NCI-H2081 (cell line): ENCODE measurements around the gene CFAP141.
"Not testable (repeated sequence)": the region's sequence is repeated elsewhere in the genome, so short reads cannot be mapped to it uniquely, and the experiment has no call there.

Experiments
- DNase-seq, 2 experiments: peaks; one replicate each; lab custom pipeline; 2025; lab: John Stamatoyannopoulos, UW

The CFAP141 gene

DNA sequence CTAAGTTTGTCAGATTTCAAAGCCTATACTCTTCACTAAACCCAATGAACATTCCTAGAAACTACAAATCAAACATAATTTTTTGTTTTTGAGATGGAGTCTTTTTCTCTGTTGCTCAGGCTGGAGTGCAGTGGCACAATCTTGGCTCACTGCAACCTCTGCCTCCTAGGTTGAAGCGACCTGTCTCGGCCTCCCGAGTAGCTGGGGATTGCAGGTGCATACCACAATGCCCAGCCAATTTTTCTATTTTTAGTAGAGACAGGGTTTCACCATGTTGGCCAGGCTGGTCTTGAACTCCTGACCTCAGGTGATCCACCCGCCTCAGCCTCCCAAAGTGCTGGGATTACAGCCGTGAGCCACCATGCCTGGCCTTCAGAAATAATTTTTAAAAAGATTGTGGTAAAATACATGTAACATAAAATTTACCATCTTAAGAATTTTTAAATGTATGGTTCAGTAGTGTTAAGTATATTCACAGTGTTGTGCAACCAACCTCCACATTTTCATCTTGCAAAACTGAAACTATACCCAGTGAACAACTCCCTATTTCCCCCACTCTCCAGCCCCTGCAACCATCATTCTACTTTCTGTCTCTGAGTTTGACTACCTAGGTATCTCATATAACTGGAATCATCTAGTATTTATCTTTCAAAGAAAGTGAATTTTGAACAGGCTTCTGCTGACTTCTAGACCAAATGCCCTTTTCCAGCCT, 2.7 kb upstream of the CFAP141 start:
- no peak for DNase-seq

DNA sequence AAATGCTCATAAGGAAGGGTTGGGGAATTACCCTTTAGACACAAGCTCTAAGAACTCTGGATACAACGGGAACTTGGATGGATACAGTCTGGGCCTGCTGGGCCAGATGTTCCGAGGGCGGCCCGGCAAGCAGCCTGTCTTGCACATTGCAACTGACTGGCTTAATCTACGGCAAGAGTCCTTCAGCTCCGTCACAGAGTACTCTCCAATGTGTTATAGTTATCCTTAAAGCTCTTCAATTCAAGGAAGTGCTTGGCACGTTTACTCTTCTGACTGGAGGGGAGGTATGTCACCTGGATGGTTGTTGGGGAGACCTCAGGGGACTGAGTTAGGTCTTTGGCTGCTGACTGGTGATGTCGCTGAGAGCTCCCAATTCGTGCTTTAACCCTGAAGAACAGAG, 1.1 kb upstream of the CFAP141 start:
- DNase-seq = no peak

GRCh38 chr1:154205778-154206177, 355 bp downstream of the CFAP141 start:
- DNase-seq = not testable (repeated sequence)

DNA sequence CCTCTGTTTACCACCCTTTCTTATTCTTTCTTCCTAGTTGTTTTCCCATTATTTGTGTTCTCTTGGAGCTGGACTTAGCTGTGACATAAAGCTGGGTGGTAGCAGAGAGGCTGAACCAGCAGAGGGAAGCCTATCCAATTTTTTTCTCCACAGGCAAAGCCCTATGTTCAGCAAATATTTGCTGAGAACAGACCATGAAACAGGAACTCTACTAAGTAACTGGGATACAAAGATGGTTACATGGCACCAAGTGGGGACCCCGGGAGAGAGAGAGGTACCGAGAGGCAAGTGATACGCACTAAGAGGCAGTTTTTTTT, 6.6 kb downstream of the CFAP141 start:
- no peak for DNase-seq

DNA sequence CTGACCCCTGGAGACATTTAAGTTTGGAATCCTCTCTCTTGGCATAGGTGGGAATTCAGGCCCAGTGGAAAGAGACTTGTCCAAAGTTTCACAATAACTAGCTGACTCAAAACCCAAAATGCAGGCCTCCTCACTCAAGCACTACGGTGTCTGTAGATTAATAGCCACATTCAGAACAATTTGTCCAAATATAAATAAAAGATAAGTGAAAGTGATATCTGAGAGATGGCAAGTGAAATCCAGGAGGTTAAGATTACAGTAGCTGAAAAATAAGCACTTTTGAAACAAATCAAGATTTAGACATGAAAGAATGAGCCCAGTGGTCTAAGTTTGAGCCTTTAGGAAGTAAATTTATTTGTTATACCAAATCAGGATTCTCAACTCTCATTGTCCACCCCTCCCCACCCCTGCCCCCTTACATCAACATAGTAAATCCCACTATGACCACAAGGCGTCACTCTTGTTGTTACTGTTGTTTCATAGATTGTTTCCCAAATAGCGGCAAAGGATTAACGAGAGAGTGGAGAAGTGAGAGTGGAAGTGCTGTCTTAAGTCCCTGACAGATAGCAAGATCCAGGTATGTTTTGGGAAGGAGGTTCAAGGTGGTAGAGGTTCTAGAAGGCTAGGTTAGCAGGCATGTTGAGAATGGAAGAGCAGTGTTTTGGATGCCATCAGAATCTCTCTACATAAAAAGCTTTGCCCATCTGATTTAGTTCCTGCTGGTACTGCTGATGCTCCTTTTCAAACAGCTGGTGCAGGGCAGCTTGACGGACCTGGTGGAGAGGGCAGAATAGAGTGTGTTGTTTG, 7.2 kb downstream of the CFAP141 start:
- peak; percentile 39 to 75 for DNase-seq

- DNase-seq = no peak
Measured at GRCh38 chr1:154193821-154194220, 12.3 kb downstream of the CFAP141 start.

- no peak for DNase-seq
Measured at GRCh38 chr1:154192476-154192875, 13.7 kb downstream of the CFAP141 start.

- no peak for DNase-seq
Measured at GRCh38 chr1:154191990-154192461, 14.1 kb downstream of the CFAP141 start, which contains the start of gene TPM3. Gene TPM3 (minus strand): TSS chr1:154192100. CDS start chr1:154192018, 82 bp downstream.

DNA sequence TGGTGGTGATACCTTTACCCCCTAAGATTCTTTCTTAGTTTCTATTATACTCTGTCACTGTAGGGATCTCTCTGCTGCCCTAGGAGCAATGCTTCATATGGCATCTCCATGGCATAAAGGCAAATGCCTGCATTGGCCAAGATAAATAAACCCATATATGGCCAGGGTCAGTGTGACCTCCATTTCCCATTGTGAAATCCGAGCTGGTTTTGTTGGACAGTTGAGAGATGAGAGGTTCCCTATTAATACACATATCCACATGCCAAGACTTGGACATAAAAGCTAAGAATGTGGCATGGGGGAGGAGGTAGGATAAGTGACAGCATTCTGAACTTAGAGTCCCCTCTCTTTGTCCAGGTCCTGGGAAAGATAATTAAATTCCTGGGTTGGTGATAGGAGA, 15.6 kb downstream of the CFAP141 start:
- no peak for DNase-seq

DNA sequence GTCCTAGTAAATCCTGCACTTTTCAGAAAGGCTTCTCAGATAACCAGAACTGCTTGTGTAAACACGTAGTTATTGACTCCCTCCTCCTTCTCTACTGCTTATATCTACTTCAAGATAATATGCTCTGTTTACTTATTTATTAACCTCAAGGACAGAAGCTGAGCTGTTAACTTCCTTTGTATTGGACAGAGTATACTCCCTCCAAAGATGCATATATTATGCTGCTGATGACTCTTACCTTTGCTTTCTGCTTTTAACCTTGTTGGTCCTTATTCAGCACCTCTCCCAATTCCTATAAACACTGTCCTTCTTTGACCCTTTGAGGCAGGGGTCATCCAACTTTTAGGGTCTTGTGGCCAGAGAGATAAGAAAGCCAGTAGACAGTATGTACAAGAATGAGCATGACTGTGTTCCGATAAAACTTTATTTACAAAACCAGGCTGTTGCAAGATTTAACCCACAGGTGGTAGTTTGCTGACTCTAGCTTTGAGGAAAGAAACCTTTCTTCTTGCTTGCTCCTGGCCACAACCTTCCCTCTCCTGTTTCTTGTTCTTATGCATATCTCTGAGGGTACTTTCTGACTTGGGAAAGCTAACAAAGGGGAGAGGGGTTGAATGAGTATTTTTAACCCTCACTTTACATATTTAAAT, 19.2 kb downstream of the CFAP141 start:
- DNase-seq = no peak

DNA sequence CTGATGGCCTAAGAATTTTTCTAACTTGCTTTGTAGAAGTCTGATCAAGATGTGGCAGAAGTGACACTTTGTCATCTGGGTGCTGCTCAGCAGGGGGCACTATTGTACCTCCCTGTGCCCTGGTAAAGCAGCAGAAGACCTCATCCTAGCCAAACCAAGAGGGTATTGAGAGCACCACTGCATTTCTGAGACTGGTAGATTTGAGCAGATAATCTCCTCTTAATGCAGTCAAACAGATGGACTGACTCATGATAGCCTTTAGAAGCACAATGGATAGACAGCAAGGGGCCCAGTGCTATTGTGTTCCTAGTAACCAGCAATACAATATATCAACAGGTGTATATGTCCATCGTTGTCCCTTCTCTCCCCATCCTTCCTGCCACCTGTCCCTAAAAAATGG, 20.0 kb downstream of the CFAP141 start:
- DNase-seq = peak; percentile 46 to 60

DNA sequence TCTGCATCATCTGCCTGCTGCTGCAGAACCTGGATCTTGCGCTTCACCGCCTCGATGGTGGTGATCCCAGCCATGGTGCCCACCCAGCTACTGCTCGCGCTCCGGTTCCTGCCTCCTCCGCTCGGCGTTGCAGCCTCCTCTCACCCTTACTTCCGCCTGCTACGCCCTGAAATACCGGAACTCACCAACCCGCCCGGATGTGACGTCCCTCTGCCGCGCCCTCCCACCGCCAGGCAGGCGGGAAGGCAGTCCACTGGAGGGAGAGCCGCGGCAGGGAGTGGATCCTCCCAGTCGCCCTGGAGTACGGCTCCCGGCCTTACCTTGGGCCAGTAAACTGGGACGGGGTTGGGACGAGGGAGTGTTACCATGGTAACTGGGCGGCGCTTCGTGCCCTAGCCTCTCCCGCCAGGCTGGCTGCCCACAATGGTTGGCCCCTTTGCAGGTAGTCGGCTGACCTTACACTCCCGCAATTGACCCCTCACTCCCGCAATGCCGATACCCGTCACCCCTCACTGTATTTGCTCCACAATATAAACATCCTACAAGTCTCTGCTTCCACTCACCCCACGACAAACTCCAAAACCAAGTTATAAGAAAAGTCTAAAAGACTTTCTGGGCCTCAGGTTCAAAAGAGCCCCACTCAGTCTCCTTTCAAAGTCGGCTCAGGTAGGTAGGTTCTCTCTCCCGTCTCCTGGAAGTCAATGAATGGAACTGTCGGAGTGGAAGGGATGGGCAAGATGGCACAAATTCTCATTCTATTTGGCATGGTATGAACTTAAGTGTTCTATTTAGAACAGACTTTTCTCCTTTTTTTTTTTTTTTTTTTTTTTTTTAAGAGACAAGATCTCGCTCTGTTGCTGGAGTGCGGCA, 22.9 kb downstream of the CFAP141 start:
- DNase-seq = peak; percentile 99 to 100

DNA sequence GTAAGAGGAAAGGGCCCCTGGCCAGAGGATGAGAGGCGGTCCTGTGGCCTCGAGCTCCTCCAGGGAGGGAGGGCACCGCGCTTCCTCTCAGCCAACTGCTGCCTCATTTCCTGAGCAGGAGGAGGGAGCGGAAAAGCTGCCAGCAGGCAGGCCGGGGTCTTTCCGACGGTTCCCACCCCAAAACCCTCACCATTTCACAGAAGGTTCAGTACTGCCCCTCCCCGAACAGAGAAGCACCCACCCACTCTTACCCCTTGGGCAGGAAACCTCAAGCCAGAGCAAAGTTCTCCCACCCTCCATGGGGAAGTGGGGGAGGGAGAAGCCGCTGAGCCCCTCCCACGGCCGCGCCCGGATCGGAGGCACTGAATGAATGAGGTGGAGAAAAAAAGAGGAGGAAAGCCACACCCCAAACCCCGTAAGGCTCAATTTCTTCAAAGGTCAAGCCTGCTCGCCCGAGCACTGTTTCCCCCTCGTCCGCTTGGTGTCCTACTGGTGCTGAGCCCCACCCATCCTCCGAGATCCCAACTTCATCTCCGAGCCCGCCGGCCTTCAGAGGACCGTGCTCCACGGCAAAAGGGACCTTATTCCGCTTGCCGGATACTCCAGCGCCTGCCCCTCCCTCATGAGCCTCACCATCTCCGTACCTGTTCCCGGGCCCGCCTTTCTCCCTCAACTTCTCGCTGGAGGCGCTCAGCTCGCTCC, 23.6 kb downstream of the CFAP141 start:
- DNase-seq = peak; percentile 51 to 73

DNA sequence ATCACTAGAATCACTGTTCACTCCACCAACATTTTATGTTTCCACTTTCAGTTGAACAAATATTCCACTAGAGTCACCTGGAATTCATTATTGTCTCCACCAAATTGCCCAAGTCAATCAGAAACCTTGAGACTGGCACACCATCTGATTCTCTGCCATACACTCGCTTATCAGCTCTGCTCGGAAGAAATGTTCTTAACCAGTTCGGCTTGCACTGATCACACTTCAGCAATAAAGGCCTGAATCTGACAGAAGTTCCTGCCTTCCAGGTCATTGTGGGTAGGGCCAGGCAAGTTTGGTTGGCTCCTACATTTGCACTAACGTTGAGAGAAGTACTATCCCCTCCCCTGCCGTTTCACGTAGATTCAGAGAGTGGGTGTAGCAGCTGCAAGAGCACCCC, 24.2 kb downstream of the CFAP141 start:
- DNase-seq = no peak

DNA sequence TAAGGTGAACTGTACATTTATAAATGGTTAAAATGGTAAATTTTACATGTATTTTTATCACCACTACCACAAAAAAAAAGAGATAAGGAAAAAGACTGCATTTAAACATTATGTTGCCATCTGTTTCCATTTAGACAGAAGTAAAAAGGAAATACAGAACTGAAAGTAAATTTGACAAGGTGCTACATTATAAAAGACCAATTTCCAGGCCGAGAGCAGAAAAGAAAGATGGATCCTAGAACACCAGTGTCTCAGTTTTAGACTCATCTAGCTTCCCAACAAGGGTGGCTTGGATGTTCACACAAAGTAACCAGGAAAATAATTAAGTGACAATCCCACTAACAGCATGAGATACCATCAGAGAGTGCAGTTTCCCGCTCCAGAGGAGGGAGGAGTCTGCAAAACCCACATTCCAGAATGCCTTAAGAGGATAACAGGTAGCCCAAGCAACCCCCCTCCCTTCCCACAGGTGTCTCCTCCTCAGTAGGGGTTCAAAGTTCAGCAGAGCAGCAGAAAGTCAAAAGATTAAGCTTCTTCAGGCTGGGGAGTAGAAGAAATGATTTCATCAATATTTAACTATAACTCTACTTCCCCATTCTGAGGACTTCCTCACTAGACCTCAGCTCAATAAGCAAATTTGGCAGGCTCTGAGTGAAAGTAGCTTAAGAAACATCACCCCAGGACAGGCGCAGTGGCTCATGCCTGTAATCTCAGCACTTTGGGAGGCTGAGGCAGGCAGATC, 26.0 kb downstream of the CFAP141 start:
- no peak for DNase-seq

GRCh38 chr1:154178911-154179811, 27.0 kb downstream of the CFAP141 start:
- DNase-seq = no peak

GRCh38 chr1:154178013-154178412, 28.1 kb downstream of the CFAP141 start:
- DNase-seq = no peak

GRCh38 chr1:154176337-154176736, 29.8 kb downstream of the CFAP141 start:
- DNase-seq = no peak

- no peak for DNase-seq
Measured at GRCh38 chr1:154174654-154175053, 31.5 kb downstream of the CFAP141 start.
